Measurements from ENCODE around the gene AP5Z1.

The AP5Z1 gene

GRCh38 chr7:4833691-4834600 is 58.5 kb downstream of the AP5Z1 start:
- Histone ChIP-seq H3K9ac (ENCODE audit: low read length) (no peak overlapping the region), H3K79me2 (ENCODE audit: insufficient read depth, low read length) (no peaks in the 10 kb centered on the region), H3F3A (ENCODE audit: insufficient read depth, low read length) (no peaks in the 10 kb centered on the region), H3K9me3 (ENCODE audit: low read length) (no peaks in the 10 kb centered on the region), H2AFZ (ENCODE audit: low read length) (no peak overlapping the region), H3K27me3 (ENCODE audit: insufficient read depth, low read length) (peaks cover 11% of the 10 kb centered on the region; the same call in 1 of the 2 replicates), H3K4me2 (ENCODE audit: low read length) (no peak overlapping the region), H3K4me3 (ENCODE audit: low read depth, low read length, poor library complexity, severe bottlenecking) (no peak overlapping the region), H3K36me3 (ENCODE audit: insufficient read depth, low read length) (no peaks in the 10 kb centered on the region), H3K9me2 (ENCODE audit: low read depth, low read length) (no peaks in the 10 kb centered on the region), H3K27ac (ENCODE audit: low read depth, low read length, poor library complexity, severe bottlenecking) (no peak overlapping the region), H3K4me1 (ENCODE audit: insufficient read depth, low read length, severe bottlenecking) (peaks cover 6% of the 10 kb centered on the region), H4K20me1 (ENCODE audit: insufficient read depth, low read length) (no peaks in the 10 kb centered on the region)
- TF ChIP-seq, protein P1, sequence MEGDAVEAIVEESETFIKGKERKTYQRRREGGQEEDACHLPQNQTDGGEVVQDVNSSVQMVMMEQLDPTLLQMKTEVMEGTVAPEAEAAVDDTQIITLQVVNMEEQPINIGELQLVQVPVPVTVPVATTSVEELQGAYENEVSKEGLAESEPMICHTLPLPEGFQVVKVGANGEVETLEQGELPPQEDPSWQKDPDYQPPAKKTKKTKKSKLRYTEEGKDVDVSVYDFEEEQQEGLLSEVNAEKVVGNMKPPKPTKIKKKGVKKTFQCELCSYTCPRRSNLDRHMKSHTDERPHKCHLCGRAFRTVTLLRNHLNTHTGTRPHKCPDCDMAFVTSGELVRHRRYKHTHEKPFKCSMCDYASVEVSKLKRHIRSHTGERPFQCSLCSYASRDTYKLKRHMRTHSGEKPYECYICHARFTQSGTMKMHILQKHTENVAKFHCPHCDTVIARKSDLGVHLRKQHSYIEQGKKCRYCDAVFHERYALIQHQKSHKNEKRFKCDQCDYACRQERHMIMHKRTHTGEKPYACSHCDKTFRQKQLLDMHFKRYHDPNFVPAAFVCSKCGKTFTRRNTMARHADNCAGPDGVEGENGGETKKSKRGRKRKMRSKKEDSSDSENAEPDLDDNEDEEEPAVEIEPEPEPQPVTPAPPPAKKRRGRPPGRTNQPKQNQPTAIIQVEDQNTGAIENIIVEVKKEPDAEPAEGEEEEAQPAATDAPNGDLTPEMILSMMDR (IDR thresholded peaks at IDR 0.05; ENCODE audit: low read length), result no peak
- no peak for TF ChIP-seq EZH2 (IDR thresholded peaks at IDR 0.05; ENCODE audit: borderline replicate concordance, low read length)

GRCh38 chr7:4834601-4835397 is 59.4 kb downstream of the AP5Z1 start:
- Histone ChIP-seq H3K4me2 (ENCODE audit: low read length) (no peak overlapping the region), H3F3A (ENCODE audit: insufficient read depth, low read length) (no peaks in the 10 kb centered on the region), H3K9me2 (ENCODE audit: low read depth, low read length) (no peaks in the 10 kb centered on the region), H3K9me3 (ENCODE audit: low read length) (no peaks in the 10 kb centered on the region), H4K20me1 (ENCODE audit: insufficient read depth, low read length) (no peaks in the 10 kb centered on the region), H2AFZ (ENCODE audit: low read length) (no peak overlapping the region), H3K79me2 (ENCODE audit: insufficient read depth, low read length) (no peaks in the 10 kb centered on the region), H3K4me1 (ENCODE audit: insufficient read depth, low read length, severe bottlenecking) (peaks cover 9% of the 10 kb centered on the region), H3K36me3 (ENCODE audit: insufficient read depth, low read length) (no peaks in the 10 kb centered on the region), H3K4me3 (ENCODE audit: low read depth, low read length, poor library complexity, severe bottlenecking) (no peak overlapping the region), H3K27ac (ENCODE audit: low read depth, low read length, poor library complexity, severe bottlenecking) (no peak overlapping the region), H3K9ac (ENCODE audit: low read length) (no peak overlapping the region), H3K27me3 (ENCODE audit: insufficient read depth, low read length) (peaks cover 11% of the 10 kb centered on the region; the same call in 1 of the 2 replicates)
- TF ChIP-seq, protein P1 (IDR thresholded peaks at IDR 0.05; ENCODE audit: low read length), result no peak
- TF ChIP-seq EZH2 (IDR thresholded peaks at IDR 0.05; ENCODE audit: borderline replicate concordance, low read length), result no peak

- Histone ChIP-seq H3K9ac (ENCODE audit: low read length) (no peak overlapping the region), H3K79me2 (ENCODE audit: insufficient read depth, low read length) (no peaks in the 10 kb centered on the region), H3K4me2 (ENCODE audit: low read length) (no peak overlapping the region), H3F3A (ENCODE audit: insufficient read depth, low read length) (no peaks in the 10 kb centered on the region), H3K27ac (ENCODE audit: low read depth, low read length, poor library complexity, severe bottlenecking) (no peak overlapping the region), H3K9me3 (ENCODE audit: low read length) (no peaks in the 10 kb centered on the region), H3K36me3 (ENCODE audit: insufficient read depth, low read length) (no peaks in the 10 kb centered on the region), H2AFZ (ENCODE audit: low read length) (no peak overlapping the region), H3K9me2 (ENCODE audit: low read depth, low read length) (no peaks in the 10 kb centered on the region), H4K20me1 (ENCODE audit: insufficient read depth, low read length) (no peaks in the 10 kb centered on the region), H3K4me1 (ENCODE audit: insufficient read depth, low read length, severe bottlenecking) (peaks cover 9% of the 10 kb centered on the region), H3K27me3 (ENCODE audit: insufficient read depth, low read length) (peaks cover 11% of the 10 kb centered on the region; the same call in 1 of the 2 replicates), H3K4me3 (ENCODE audit: low read depth, low read length, poor library complexity, severe bottlenecking) (no peak overlapping the region)
- no peak for TF ChIP-seq EZH2 (IDR thresholded peaks at IDR 0.05; ENCODE audit: borderline replicate concordance, low read length)
- TF ChIP-seq, protein P1 (IDR thresholded peaks at IDR 0.05; ENCODE audit: low read length), result no peak
Measured at GRCh38 chr7:4835398-4836205, 60.2 kb downstream of the AP5Z1 start.

Data from OCI-LY1 (cell line).